ENCODE measurements around the gene DCUN1D2.

DCUN1D2 gene

GRCh38 chr13:113423520-113424163 is 66.9 kb downstream of the DCUN1D2 start:
- Histone ChIP-seq H3K4me3 (replicated peaks; ENCODE audit: insufficient read depth, low read length) (no peak overlapping the region), H3K27ac (replicated peaks) (no peak overlapping the region), H3K27me3 (ENCODE audit: insufficient read depth, poor library complexity, severe bottlenecking) (peaks cover 3% of the 10 kb centered on the region)
- no peak for TF ChIP-seq GABPA (IDR thresholded peaks at IDR 0.05; ENCODE audit: low read depth)
- TF ChIP-seq, protein P1, sequence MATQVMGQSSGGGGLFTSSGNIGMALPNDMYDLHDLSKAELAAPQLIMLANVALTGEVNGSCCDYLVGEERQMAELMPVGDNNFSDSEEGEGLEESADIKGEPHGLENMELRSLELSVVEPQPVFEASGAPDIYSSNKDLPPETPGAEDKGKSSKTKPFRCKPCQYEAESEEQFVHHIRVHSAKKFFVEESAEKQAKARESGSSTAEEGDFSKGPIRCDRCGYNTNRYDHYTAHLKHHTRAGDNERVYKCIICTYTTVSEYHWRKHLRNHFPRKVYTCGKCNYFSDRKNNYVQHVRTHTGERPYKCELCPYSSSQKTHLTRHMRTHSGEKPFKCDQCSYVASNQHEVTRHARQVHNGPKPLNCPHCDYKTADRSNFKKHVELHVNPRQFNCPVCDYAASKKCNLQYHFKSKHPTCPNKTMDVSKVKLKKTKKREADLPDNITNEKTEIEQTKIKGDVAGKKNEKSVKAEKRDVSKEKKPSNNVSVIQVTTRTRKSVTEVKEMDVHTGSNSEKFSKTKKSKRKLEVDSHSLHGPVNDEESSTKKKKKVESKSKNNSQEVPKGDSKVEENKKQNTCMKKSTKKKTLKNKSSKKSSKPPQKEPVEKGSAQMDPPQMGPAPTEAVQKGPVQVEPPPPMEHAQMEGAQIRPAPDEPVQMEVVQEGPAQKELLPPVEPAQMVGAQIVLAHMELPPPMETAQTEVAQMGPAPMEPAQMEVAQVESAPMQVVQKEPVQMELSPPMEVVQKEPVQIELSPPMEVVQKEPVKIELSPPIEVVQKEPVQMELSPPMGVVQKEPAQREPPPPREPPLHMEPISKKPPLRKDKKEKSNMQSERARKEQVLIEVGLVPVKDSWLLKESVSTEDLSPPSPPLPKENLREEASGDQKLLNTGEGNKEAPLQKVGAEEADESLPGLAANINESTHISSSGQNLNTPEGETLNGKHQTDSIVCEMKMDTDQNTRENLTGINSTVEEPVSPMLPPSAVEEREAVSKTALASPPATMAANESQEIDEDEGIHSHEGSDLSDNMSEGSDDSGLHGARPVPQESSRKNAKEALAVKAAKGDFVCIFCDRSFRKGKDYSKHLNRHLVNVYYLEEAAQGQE (IDR thresholded peaks at IDR 0.05; ENCODE audit: insufficient replicate concordance, low read depth), result no peak
- no peak for TF ChIP-seq SPI1 (IDR thresholded peaks at IDR 0.05; ENCODE audit: borderline replicate concordance, low read depth)
- TF ChIP-seq, protein P2, sequence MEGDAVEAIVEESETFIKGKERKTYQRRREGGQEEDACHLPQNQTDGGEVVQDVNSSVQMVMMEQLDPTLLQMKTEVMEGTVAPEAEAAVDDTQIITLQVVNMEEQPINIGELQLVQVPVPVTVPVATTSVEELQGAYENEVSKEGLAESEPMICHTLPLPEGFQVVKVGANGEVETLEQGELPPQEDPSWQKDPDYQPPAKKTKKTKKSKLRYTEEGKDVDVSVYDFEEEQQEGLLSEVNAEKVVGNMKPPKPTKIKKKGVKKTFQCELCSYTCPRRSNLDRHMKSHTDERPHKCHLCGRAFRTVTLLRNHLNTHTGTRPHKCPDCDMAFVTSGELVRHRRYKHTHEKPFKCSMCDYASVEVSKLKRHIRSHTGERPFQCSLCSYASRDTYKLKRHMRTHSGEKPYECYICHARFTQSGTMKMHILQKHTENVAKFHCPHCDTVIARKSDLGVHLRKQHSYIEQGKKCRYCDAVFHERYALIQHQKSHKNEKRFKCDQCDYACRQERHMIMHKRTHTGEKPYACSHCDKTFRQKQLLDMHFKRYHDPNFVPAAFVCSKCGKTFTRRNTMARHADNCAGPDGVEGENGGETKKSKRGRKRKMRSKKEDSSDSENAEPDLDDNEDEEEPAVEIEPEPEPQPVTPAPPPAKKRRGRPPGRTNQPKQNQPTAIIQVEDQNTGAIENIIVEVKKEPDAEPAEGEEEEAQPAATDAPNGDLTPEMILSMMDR (IDR thresholded peaks at IDR 0.05; ENCODE audit: insufficient read depth, low read length), result no peak
- TF ChIP-seq POLR2AphosphoS5 (IDR thresholded peaks at IDR 0.05; ENCODE audit: low read depth), result no peak
- DNase-seq (ENCODE audit: low read depth in 1 of 2, low spot score in 1 of 2), result no peak

GRCh38 chr13:113422807-113423519 is 67.5 kb downstream of the DCUN1D2 start:
- Histone ChIP-seq H3K4me3 (replicated peaks; ENCODE audit: insufficient read depth, low read length) (no peak overlapping the region), H3K27me3 (ENCODE audit: insufficient read depth, poor library complexity, severe bottlenecking) (peaks cover 3% of the 10 kb centered on the region), H3K27ac (replicated peaks) (no peak overlapping the region)
- DNase-seq (ENCODE audit: low read depth in 1 of 2, low spot score in 1 of 2), result no peak
- TF ChIP-seq GABPA (IDR thresholded peaks at IDR 0.05; ENCODE audit: low read depth) (no peak), SPI1 (IDR thresholded peaks at IDR 0.05; ENCODE audit: borderline replicate concordance, low read depth) (no peak)
- TF ChIP-seq, protein P1 (IDR thresholded peaks at IDR 0.05; ENCODE audit: insufficient replicate concordance, low read depth), result no peak

DNA sequence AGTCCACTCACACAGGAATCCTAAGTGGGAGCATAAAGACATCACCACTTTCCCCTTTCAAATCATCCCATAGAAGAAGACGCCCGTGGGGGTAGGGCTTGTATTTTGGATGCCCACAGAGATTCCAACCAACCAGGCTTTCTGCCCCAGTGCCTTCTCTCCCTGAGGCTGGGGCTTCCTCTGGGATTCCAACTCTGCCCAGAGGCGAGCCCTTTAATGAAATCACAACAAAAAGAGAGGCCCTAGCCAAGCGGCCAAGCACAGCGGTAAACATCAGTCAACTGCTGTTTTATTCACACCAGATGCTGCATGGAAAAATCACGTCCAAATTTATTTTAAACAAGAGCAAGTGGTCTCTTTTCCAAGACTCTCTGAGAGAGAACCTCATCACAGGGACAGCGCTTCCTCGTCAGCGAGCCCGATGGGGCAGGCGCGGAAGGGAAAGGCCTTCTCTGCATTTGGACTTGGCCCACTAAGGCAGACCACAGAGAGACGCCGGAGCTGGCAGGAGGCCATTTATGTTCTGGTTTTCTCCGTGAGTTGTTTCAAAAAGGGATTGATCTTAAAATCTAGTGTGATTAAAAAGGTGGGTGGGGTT is 68.7 kb downstream of the DCUN1D2 start:
- H3K27me3 ChIP-seq (ENCODE audit: insufficient read depth, poor library complexity, severe bottlenecking), result no peaks in the 10 kb centered on the region
- H3K4me3 ChIP-seq (replicated peaks; ENCODE audit: insufficient read depth, low read length), result no peak overlapping the region
- no peak overlapping the region for H3K27ac ChIP-seq (replicated peaks)
- DNase-seq (ENCODE audit: low read depth in 1 of 2, low spot score in 1 of 2), result no peak
- TF ChIP-seq POLR2AphosphoS5 (IDR thresholded peaks at IDR 0.05; ENCODE audit: low read depth) (no peak), GABPA (IDR thresholded peaks at IDR 0.05; ENCODE audit: low read depth) (no peak), SPI1 (IDR thresholded peaks at IDR 0.05; ENCODE audit: borderline replicate concordance, low read depth) (no peak)
- TF ChIP-seq, protein P1 (IDR thresholded peaks at IDR 0.05; ENCODE audit: insufficient replicate concordance, low read depth), result no peak
- TF ChIP-seq, protein P2 (IDR thresholded peaks at IDR 0.05; ENCODE audit: insufficient read depth, low read length), result no peak

All from HL-60 (cell line).